OCI-LY1 (cell line): ENCODE results near the gene TLK1.

ENCODE experiments used
- H2AFZ ChIP-seq: fragments of 200-600 bp; sonication (generic), shearing (Covaris generic); 2 replicates; pipeline ENCODE4 v1.6.0; 2014; ENCODE audit warnings: antibody characterized with exemption, mild to moderate bottlenecking, low read length
- H3F3A ChIP-seq: fragments of 200-600 bp; sonication (generic), shearing (Covaris generic); 2 replicates; pipeline ENCODE4 v1.6.0; 2014; ENCODE audit warnings: mild to moderate bottlenecking, antibody characterized with exemption, low read length, moderate library complexity; ENCODE audit not compliant: insufficient read depth
- H3K27ac ChIP-seq: fragments of 200-600 bp; sonication (generic); 2 replicates; pipeline ENCODE4 v1.5.1; 2014; ENCODE audit warnings: low read length, mixed run types, mild to moderate bottlenecking, low read depth; ENCODE audit not compliant: poor library complexity, severe bottlenecking
- H3K27me3 ChIP-seq: fragments of 200-600 bp; sonication (generic); 2 replicates; pipeline ENCODE4 v1.6.0; 2014; ENCODE audit warnings: antibody characterized with exemption, mild to moderate bottlenecking, low read length, moderate library complexity; ENCODE audit not compliant: insufficient read depth
- H3K36me3 ChIP-seq: fragments of 200-600 bp; sonication (generic); 2 replicates; pipeline ENCODE4 v1.6.1; 2014; ENCODE audit warnings: mild to moderate bottlenecking, antibody characterized with exemption, low read length, moderate library complexity, mixed read lengths; ENCODE audit not compliant: insufficient read depth
- H3K4me1 ChIP-seq: fragments of 200-600 bp; sonication (generic); 2 replicates; pipeline ENCODE4 v1.5.1; 2014; ENCODE audit warnings: mild to moderate bottlenecking, low read length, moderate library complexity; ENCODE audit not compliant: insufficient read depth, severe bottlenecking
- H3K4me2 ChIP-seq: fragments of 200-600 bp; sonication (generic), shearing (Covaris generic); 2 replicates; pipeline ENCODE4 v1.6.1; 2014; ENCODE audit warnings: low read length
- H3K4me3 ChIP-seq: fragments of 200-600 bp; sonication (generic); 2 replicates; pipeline ENCODE4 v1.5.1; 2014; ENCODE audit warnings: low read length, low read depth, mild to moderate bottlenecking, mixed read lengths; ENCODE audit not compliant: poor library complexity, severe bottlenecking
- H3K79me2 ChIP-seq: fragments of 200-600 bp; shearing (Covaris generic); 2 replicates; pipeline ENCODE4 v1.6.1; 2016; ENCODE audit warnings: mixed run types, low read length, mixed read lengths; ENCODE audit not compliant: insufficient read depth
- H3K9ac ChIP-seq: fragments of 200-600 bp; sonication (generic), shearing (Covaris generic); 2 replicates; pipeline ENCODE4 v1.6.1; 2014; ENCODE audit warnings: mild to moderate bottlenecking, low read length, mixed read lengths
- H3K9me2 ChIP-seq: fragments of 200-600 bp; sonication (generic), shearing (Covaris generic); 2 replicates; pipeline ENCODE4 v1.6.1; 2014; ENCODE audit warnings: low read depth, mild to moderate bottlenecking, low read length, mixed read lengths
- H3K9me3 ChIP-seq: fragments of 200-600 bp; shearing (Covaris generic); 2 replicates; pipeline ENCODE4 v1.6.1; 2014; ENCODE audit warnings: low read length, mixed read lengths
- H4K20me1 ChIP-seq: fragments of 200-600 bp; sonication (generic), shearing (Covaris generic); 2 replicates; pipeline ENCODE4 v1.6.0; 2016; ENCODE audit warnings: mild to moderate bottlenecking, low read length; ENCODE audit not compliant: insufficient read depth
- EZH2 ChIP-seq: fragments of 200-600 bp; sonication (generic), shearing (Covaris generic); IDR thresholded peaks from 2 replicates; pipeline ENCODE4 v1.8.0; 2017; ENCODE audit warnings: borderline replicate concordance, mixed run types, mild to moderate bottlenecking, antibody characterized with exemption, low read length, moderate library complexity, mixed read lengths
- TF ChIP-seq, protein P1 (sequence below): fragments of 200-600 bp; sonication (generic), shearing (Covaris generic); IDR thresholded peaks from 2 replicates; pipeline ENCODE4 v1.5.1; 2017; ENCODE audit warnings: mild to moderate bottlenecking, antibody characterized with exemption, low read length, moderate library complexity, mixed read lengths

TLK1 gene

GRCh38 chr2:170968205-170969003 is 192.3 kb downstream of the TLK1 start:
- Histone ChIP-seq H3K9ac (no peak overlapping the region), H3K9me3 (no peaks in the 10 kb centered on the region), H3K4me2 (no peak overlapping the region), H3K79me2 (no peaks in the 10 kb centered on the region), H3K9me2 (no peaks in the 10 kb centered on the region), H3K27me3 (no peaks in the 10 kb centered on the region), H3K36me3 (peaks cover 42% of the 10 kb centered on the region), H3F3A (0 out of 2 replicates have a peak, but pooled peaks cover 3% of the 10 kb centered on the region), H3K4me1 (peaks cover 18% of the 10 kb centered on the region), H3K4me3 (no peak overlapping the region), H3K27ac (no peak overlapping the region), H4K20me1 (no peaks in the 10 kb centered on the region), H2AFZ (no peak overlapping the region)
- TF ChIP-seq, protein P1, sequence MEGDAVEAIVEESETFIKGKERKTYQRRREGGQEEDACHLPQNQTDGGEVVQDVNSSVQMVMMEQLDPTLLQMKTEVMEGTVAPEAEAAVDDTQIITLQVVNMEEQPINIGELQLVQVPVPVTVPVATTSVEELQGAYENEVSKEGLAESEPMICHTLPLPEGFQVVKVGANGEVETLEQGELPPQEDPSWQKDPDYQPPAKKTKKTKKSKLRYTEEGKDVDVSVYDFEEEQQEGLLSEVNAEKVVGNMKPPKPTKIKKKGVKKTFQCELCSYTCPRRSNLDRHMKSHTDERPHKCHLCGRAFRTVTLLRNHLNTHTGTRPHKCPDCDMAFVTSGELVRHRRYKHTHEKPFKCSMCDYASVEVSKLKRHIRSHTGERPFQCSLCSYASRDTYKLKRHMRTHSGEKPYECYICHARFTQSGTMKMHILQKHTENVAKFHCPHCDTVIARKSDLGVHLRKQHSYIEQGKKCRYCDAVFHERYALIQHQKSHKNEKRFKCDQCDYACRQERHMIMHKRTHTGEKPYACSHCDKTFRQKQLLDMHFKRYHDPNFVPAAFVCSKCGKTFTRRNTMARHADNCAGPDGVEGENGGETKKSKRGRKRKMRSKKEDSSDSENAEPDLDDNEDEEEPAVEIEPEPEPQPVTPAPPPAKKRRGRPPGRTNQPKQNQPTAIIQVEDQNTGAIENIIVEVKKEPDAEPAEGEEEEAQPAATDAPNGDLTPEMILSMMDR = no peak
- no peak for TF ChIP-seq EZH2

DNA sequence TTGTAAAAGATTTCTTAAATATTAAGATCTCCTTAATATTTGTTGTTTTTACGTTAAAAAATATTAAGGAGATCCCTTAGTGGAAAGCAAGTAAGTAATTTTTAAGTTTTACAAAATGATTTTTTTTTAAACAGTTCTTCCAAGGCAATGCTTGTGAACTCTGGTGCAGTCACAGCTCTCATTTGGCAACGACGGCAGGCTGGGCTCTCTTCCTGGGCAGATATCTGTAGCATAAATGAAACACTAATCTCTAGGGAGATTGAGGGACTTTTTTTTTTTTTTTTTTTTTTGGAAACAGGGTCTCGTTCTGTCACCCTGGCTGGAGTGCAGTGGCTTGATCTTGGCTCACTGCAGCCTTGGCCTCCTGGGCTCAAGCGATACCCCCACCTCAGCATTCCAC is 193.1 kb downstream of the TLK1 start:
- H3K79me2 ChIP-seq = no peaks in the 10 kb centered on the region
- H3K4me1 ChIP-seq = peaks cover 10% of the 10 kb centered on the region
- TF ChIP-seq, protein P1 = no peak
- no peak for TF ChIP-seq EZH2
- H3K4me3 ChIP-seq = no peak overlapping the region
- H3K27me3 ChIP-seq = no peaks in the 10 kb centered on the region
- H3K4me2 ChIP-seq = no peak overlapping the region
- H3K9me3 ChIP-seq = no peaks in the 10 kb centered on the region
- no peaks in the 10 kb centered on the region for H4K20me1 ChIP-seq
- no peak overlapping the region for H3K9ac ChIP-seq
- H3K36me3 ChIP-seq = peaks cover 48% of the 10 kb centered on the region
- H3F3A ChIP-seq = no peaks in the 10 kb centered on the region
- no peaks in the 10 kb centered on the region for H3K9me2 ChIP-seq
- no peak overlapping the region for H3K27ac ChIP-seq
- no peak overlapping the region for H2AFZ ChIP-seq

GRCh38 chr2:170966648-170967396 is 193.9 kb downstream of the TLK1 start:
- Histone ChIP-seq H3K27me3 (no peaks in the 10 kb centered on the region), H3K4me3 (no peak overlapping the region), H2AFZ (no peak overlapping the region), H3K9me2 (no peaks in the 10 kb centered on the region), H4K20me1 (no peaks in the 10 kb centered on the region), H3K4me1 (peaks cover 7% of the 10 kb centered on the region), H3K9ac (no peak overlapping the region), H3K36me3 (peaks cover 55% of the 10 kb centered on the region), H3K79me2 (no peaks in the 10 kb centered on the region), H3K27ac (no peak overlapping the region), H3K4me2 (no peak overlapping the region), H3K9me3 (no peaks in the 10 kb centered on the region), H3F3A (no peaks in the 10 kb centered on the region)
- TF ChIP-seq EZH2 = no peak
- TF ChIP-seq, protein P1 = peak; percentile 32
